Lower leg skin (tissue), 4 donors: ENCODE measurements around the gene KIF26B. TPM values are rescaled to one million over a fixed set of nuclear protein-coding genes. Genes with fewer than 3 reads are reported as not detected.
A peak's percentile ranks its signal among the peaks of the same experiment; 100 is the strongest.
"Not testable (repeated sequence)": the region's sequence is repeated elsewhere in the genome, so short reads cannot be mapped to it uniquely, and the experiment has no call there.

Source experiments
- DNase-seq, 2 donors: peaks; one replicate each; pipeline ENCODE4 v3.0.0-alpha.2; 2019; ENCODE audit warnings: low spot score in 2 of 2
- H3K4me3 ChIP-seq: fragments of 200-600 bp; sonication (generic); 2 replicates; pipeline ENCODE4 v1.5.1; 2017; ENCODE audit warnings: mild to moderate bottlenecking, low read depth; ENCODE audit not compliant: poor library complexity, severe bottlenecking
- POLR2A ChIP-seq, 2 donors: fragments of 450-650 bp; IDR thresholded peaks; one replicate each; pipeline ENCODE4 v1.6.1; 2016 to 2017; ENCODE audit warnings: antibody characterized with exemption in 2 of 2, mild to moderate bottlenecking in 1 of 2, moderate library complexity in 1 of 2
- WGBS, 2 donors: methylation state at CpG; one replicate each; pipeline ENCODE4 v1.1.5; 2018; 5-methylcytosine and 5-hydroxymethylcytosine counted together
- intact Hi-C: fragments of 100-400 bp; cut with DNase I; formaldehyde crosslinking; loops from one replicate; pipeline ENCODE4 v1.15.0; 2023; ENCODE audit warnings: low total_unique reads
- total RNA-seq, 4 donors: library from RNA; depleted of rRNA; stranded (reverse); fragments of >200 nt; gene quantifications; one replicate each; pipeline ENCODE4 v1.1.0, GENCODE V29; 2016
- TF ChIP-seq, protein P1 (sequence below), 3 donors: fragments of 450-650 bp; IDR thresholded peaks; one replicate each; pipeline ENCODE4 v1.5.1; 2016; ENCODE audit warnings: antibody characterized with exemption in 3 of 3, mild to moderate bottlenecking in 3 of 3, moderate library complexity in 2 of 3

KIF26B gene
- total RNA-seq, 4 donors from 2014 or later = 3.9 to 6.6 (median 5.7) TPM

- no peak overlapping the region for H3K4me3 ChIP-seq
- intact Hi-C loops = no loop called here
- TF ChIP-seq POLR2A (IDR thresholded peaks at IDR 0.05) = no peak
- TF ChIP-seq, protein P1, sequence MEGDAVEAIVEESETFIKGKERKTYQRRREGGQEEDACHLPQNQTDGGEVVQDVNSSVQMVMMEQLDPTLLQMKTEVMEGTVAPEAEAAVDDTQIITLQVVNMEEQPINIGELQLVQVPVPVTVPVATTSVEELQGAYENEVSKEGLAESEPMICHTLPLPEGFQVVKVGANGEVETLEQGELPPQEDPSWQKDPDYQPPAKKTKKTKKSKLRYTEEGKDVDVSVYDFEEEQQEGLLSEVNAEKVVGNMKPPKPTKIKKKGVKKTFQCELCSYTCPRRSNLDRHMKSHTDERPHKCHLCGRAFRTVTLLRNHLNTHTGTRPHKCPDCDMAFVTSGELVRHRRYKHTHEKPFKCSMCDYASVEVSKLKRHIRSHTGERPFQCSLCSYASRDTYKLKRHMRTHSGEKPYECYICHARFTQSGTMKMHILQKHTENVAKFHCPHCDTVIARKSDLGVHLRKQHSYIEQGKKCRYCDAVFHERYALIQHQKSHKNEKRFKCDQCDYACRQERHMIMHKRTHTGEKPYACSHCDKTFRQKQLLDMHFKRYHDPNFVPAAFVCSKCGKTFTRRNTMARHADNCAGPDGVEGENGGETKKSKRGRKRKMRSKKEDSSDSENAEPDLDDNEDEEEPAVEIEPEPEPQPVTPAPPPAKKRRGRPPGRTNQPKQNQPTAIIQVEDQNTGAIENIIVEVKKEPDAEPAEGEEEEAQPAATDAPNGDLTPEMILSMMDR (IDR thresholded peaks at IDR 0.05) = no peak
- WGBS, 2 donors = 92 to 97% methylated on average over 5 of the region's 5 CpGs
- peak in 1 of 2 donors; percentile 56 for DNase-seq
Observed at GRCh38 chr1:245671349-245671748, 516.6 kb downstream of the KIF26B start.

DNA sequence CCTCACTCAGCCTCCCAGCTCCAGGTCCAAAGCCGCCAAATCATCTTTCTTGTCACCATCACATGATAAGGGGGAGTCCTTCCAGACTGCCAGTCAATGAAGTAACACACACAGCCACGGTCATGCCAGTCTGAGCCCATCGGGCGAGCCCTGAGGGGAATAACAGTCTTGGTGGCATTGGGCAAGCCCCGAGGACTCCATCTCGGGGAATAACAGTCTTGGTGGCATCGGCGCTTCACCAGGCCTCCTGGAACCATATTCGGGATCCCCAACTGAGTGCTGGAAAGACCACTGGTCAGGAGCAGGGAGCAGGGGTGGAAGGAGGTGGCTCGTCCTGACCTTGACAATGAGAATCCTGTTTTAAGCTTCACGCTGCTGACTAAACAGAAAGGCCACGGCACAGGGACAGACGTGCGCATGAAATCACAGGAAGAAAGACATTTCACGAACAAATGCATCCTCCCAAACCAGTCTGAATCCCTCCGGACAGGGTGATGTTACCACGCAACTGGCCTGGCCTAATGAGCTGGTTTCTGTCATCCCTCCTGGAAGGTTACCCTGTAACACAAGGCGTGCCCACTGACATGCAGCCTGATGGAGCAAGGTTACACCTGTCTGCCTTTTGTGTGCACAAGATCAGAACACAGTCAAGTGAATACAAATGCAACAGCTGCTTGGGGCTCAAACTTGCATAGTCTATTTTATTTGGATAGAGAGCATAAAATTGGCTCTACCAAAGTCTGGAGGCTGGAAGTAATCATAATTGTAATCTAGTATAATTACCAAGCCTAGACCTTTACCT lies 517.4 kb downstream of the KIF26B start:
- WGBS, 2 donors = 92 to 93% methylated on average over 18 of the region's 18 CpGs
- no peak for TF ChIP-seq POLR2A (IDR thresholded peaks at IDR 0.05)
- TF ChIP-seq, protein P1 (IDR thresholded peaks at IDR 0.05) = no peak
- no peak overlapping the region for H3K4me3 ChIP-seq
- intact Hi-C loops = no loop called here
- DNase-seq = peak in 1 of 2 donors; percentile 61

DNA sequence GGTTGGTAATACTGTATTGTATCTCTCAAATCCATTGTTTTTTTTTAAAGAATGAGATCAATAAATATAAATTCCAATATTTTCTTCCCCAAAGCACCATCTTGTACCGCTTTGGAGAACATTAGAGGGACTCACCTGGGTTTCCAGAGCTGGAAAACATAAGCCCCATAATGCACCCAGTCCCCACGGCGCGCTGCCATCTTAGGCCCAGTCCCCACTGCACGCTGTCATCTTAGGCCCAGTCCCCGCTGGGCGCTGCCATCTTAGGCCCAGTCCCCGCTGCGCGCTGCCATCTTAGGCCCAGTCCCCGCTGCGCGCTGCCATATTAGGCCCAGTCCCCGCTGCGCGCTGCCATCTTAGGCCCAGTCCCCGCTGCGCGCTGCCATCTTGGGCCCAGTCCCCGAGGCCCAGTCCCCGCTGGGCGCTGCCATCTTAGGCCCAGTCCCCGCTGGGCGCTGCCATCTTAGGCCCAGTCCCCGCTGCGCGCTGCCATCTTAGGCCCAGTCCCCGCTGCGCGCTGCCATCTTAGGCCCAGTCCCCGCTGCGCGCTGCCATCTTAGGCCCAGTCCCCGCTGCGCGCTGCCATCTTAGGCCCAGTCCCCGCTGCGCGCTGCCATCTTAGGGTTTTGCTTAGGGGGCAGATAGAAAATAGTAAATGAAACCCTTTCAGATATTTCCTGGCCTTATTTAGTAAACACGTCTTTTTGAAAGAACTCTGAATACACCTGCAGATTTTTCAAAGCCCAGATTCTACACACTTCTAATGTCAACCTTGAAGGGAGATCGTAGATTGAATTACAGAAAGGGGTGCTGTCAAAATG lies 518.3 kb downstream of the KIF26B start:
- intact Hi-C loops, H3K4me3 ChIP-seq: not testable (repeated sequence)
- peak in 1 of 2 donors; percentile 7 for DNase-seq
- 95 to 98% methylated on average over 27 to 41 of the region's 41 CpGs for WGBS, 2 donors

DNA sequence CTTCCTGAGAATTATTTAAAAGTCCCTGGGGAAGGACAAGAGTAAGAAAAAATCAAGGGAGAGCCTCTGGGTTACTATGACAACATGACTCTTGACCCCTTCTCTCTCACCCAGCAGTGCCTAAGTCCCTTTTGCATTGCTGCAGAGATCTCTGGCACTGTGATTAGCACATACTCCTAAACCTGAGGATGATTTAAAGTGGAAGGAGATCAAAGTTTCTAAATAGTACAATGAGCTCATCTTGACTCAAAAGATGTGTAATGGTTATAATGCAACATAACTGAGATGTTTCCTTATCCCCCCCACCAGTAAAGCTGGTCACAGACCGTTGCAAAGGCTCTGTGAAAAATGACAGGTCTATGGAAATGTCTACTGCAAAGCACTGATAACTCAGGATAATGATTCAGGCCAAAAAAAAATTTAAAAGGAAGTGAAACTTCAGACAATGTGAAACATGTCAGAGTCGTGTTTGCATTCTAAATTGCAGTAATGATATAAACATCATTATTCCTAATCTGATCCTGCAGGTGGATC lies 519.2 kb downstream of the KIF26B start:
- intact Hi-C loops = no loop called here
- DNase-seq = no peak
- WGBS, 2 donors = 39% methylated on average over 2 of the region's 2 CpGs
- H3K4me3 ChIP-seq = no peak overlapping the region
- TF ChIP-seq, protein P1 (IDR thresholded peaks at IDR 0.05) = no peak
- no peak for TF ChIP-seq POLR2A (IDR thresholded peaks at IDR 0.05)

DNA sequence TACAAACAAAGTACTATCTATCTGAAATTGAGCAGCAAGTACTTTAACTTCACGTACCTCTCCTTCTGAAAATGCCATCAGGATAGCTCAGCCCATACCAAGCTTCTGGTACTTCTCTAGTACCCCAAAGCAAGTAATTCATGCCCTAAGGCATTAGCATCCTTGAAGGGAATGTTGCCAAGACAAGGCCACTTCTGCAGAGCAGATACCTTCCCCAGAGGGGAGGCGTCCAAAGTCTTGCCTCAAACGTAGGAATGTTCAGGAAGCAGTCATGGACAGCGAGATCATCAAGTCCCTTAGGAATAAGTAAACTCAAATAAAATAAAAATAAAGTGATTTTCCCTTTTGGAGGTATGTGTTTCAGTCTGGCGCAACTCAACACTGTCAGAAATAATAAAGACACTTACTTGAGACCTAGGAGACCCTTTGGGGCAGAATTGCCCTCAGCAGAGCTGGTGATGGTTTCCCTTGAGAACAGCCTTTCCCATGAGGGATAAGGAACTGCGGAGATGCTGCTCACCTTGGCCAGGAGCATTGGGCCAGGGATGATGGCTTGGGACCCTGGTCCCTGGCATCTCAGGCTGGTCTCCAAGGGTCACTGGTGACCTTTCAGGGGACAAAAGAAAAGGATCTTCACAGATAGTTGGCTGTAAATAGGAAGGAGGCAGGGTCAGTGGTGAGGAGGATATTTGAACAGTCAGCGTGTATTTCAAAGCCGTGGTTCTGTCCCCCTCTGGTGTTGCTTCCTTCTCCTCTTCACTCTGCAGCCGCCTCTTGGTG lies 522.9 kb downstream of the KIF26B start:
- no peak overlapping the region for H3K4me3 ChIP-seq
- no peak for TF ChIP-seq POLR2A (IDR thresholded peaks at IDR 0.05)
- TF ChIP-seq, protein P1 (IDR thresholded peaks at IDR 0.05) = no peak
- WGBS, 2 donors = 89 to 91% methylated on average over 9 of the region's 9 CpGs
- intact Hi-C loops = no loop called here
- peak in 1 of 2 donors; percentile 39 for DNase-seq
